Hepatocyte (in vitro differentiated cells): Measurements from ENCODE around the gene TTC32. TPM values are rescaled to one million over a fixed set of nuclear protein-coding genes. Genes with fewer than 3 reads are reported as not detected.

Experiments
- DNase-seq: peaks from one replicate; pipeline ENCODE4 v3.0.0-alpha.2; 2016; ENCODE audit warnings: low spot score
- H2AFZ ChIP-seq: fragments of 200-600 bp; sonication (generic); 2 replicates; pipeline ENCODE4 v1.6.0; 2016; ENCODE audit warnings: antibody characterized with exemption, mild to moderate bottlenecking
- H3K27ac ChIP-seq: fragments of 200-600 bp; sonication (generic); 2 replicates; pipeline ENCODE4 v1.5.1; 2016; ENCODE audit warnings: mild to moderate bottlenecking
- H3K27me3 ChIP-seq: fragments of 200-600 bp; sonication (generic); 2 replicates; pipeline ENCODE4 v1.6.1; 2016
- H3K36me3 ChIP-seq: fragments of 200-600 bp; sonication (generic); replicated peaks from 2 replicates; pipeline ENCODE4 v1.5.1; 2016; ENCODE audit warnings: low read depth; ENCODE audit not compliant: insufficient read depth
- H3K4me1 ChIP-seq: fragments of 200-600 bp; sonication (generic); 2 replicates; pipeline ENCODE4 v1.5.1; 2016; ENCODE audit warnings: mild to moderate bottlenecking, moderate library complexity; ENCODE audit not compliant: insufficient read depth
- H3K4me2 ChIP-seq: fragments of 200-600 bp; sonication (generic); 2 replicates; pipeline ENCODE4 v1.6.0; 2016
- H3K4me3 ChIP-seq: fragments of 200-600 bp; sonication (generic); 2 replicates; pipeline ENCODE4 v1.5.1; 2016; ENCODE audit warnings: mild to moderate bottlenecking
- H3K79me2 ChIP-seq: fragments of 200-600 bp; sonication (generic); 2 replicates; pipeline ENCODE4 v1.6.0; 2017; ENCODE audit warnings: mild to moderate bottlenecking
- H3K9me2 ChIP-seq: fragments of 200-600 bp; sonication (generic); replicated peaks from 2 replicates; pipeline ENCODE4 v1.6.0; 2017; ENCODE audit warnings: mild to moderate bottlenecking; ENCODE audit not compliant: insufficient read depth
- H3K9me3 ChIP-seq: fragments of 200-600 bp; sonication (generic); 2 replicates; pipeline ENCODE4 v1.5.1; 2016; ENCODE audit warnings: low read depth, mild to moderate bottlenecking
- H4K20me1 ChIP-seq: fragments of 200-600 bp; sonication (generic); 2 replicates; pipeline ENCODE4 v1.6.0; 2016; ENCODE audit warnings: mild to moderate bottlenecking; ENCODE audit not compliant: insufficient read depth, poor library complexity, severe bottlenecking
- CTCF ChIP-seq: fragments of 200-600 bp; sonication (generic); IDR thresholded peaks from 2 replicates; pipeline ENCODE4 v1.5.1; 2016; ENCODE audit warnings: antibody characterized with exemption, mild to moderate bottlenecking; ENCODE audit not compliant: poor library complexity
- EZH2 ChIP-seq: fragments of 200-600 bp; sonication (generic); IDR thresholded peaks from 2 replicates; pipeline ENCODE4 v1.6.1; 2016; ENCODE audit warnings: antibody characterized with exemption, mild to moderate bottlenecking, borderline replicate concordance
- EZH2phosphoT487 ChIP-seq: fragments of 200-600 bp; sonication (generic); IDR thresholded peaks from one replicate; pipeline ENCODE4 v1.6.1; 2018; ENCODE audit warnings: antibody characterized with exemption, mild to moderate bottlenecking, low read depth, moderate library complexity; ENCODE audit not compliant: unreplicated experiment, severe bottlenecking
- WGBS: methylation state at CpG from one replicate; pipeline ENCODE4 v1.1.6; 2016; ENCODE audit warnings: low lambda C conversion rate; ENCODE audit errors: missing lambda C conversion rate; 5-methylcytosine and 5-hydroxymethylcytosine counted together
- polyA plus RNA-seq: library from polyadenylated mRNA; unstranded; fragments of >200 nt; fragmentation: Nextera tagmentation; extraction: Ambion mirVana; gene quantifications from 2 replicates; pipeline ENCODE4 v1.2.1, GENCODE V29; 2016
- total RNA-seq: library from RNA; depleted of rRNA; stranded (reverse); fragments of >200 nt; gene quantifications from 2 replicates; pipeline ENCODE4 v1.2.3, GENCODE V29; 2014

The TTC32 gene
- total and polyA plus RNA-seq, 2 experiments from 2014 or later, result 18.4 to 22.4 TPM

- WGBS, result 89% methylated on average over 14 of the region's 14 CpGs
- H3K9me3 ChIP-seq, result no peaks in the 10 kb centered on the region
Measured at GRCh38 chr2:19850056-19851050, 51.4 kb downstream of the TTC32 start.

GRCh38 chr2:19848952-19849351 lies 52.8 kb downstream of the TTC32 start:
- TF ChIP-seq EZH2 (no peak), CTCF (no peak)
- H3K79me2 ChIP-seq, result no peaks in the 10 kb centered on the region
- no peak overlapping the region for H2AFZ ChIP-seq
- H3K9me2 ChIP-seq, result no peaks in the 10 kb centered on the region
- H4K20me1 ChIP-seq, result no peaks in the 10 kb centered on the region
- H3K36me3 ChIP-seq, result no peaks in the 10 kb centered on the region
- no peak overlapping the region for H3K4me2 ChIP-seq
- DNase-seq, result no peak
- no peak overlapping the region for H3K27ac ChIP-seq
- no peak overlapping the region for H3K4me3 ChIP-seq
- no peaks in the 10 kb centered on the region for H3K9me3 ChIP-seq
- no peaks in the 10 kb centered on the region for H3K27me3 ChIP-seq
- H3K4me1 ChIP-seq, result no peaks in the 10 kb centered on the region
- WGBS, result 98% methylated on average over 5 of the region's 5 CpGs

More at GRCh38 chr2:19850056-19851050, 51.4 kb downstream of the TTC32 start:
- Histone ChIP-seq H3K9me2 (no peaks in the 10 kb centered on the region), H3K27ac (no peak overlapping the region), H3K4me3 (no peak overlapping the region), H3K79me2 (no peaks in the 10 kb centered on the region), H2AFZ (no peak overlapping the region), H4K20me1 (no peaks in the 10 kb centered on the region), H3K4me2 (no peak overlapping the region), H3K27me3 (no peaks in the 10 kb centered on the region), H3K4me1 (peaks cover 5% of the 10 kb centered on the region), H3K36me3 (no peaks in the 10 kb centered on the region)
- DNase-seq, result no peak
- TF ChIP-seq EZH2 (no peak), CTCF (no peak), EZH2phosphoT487 (no peak)

GRCh38 chr2:19848029-19848750 lies 53.6 kb downstream of the TTC32 start:
- H3K4me2 ChIP-seq, result no peak overlapping the region
- H3K4me1 ChIP-seq, result no peaks in the 10 kb centered on the region
- no peaks in the 10 kb centered on the region for H3K79me2 ChIP-seq
- no peaks in the 10 kb centered on the region for H3K27me3 ChIP-seq
- H3K9me2 ChIP-seq, result no peaks in the 10 kb centered on the region
- no peak overlapping the region for H3K27ac ChIP-seq
- WGBS, result 96% methylated on average over 11 of the region's 11 CpGs
- no peaks in the 10 kb centered on the region for H3K36me3 ChIP-seq
- no peak overlapping the region for H2AFZ ChIP-seq
- no peaks in the 10 kb centered on the region for H4K20me1 ChIP-seq
- no peak overlapping the region for H3K4me3 ChIP-seq
- H3K9me3 ChIP-seq, result no peaks in the 10 kb centered on the region
- no peak for DNase-seq
- no peak for TF ChIP-seq EZH2phosphoT487
- no peak for TF ChIP-seq CTCF
- no peak for TF ChIP-seq EZH2
